BJ (cell line): ENCODE measurements around the gene ALX4. TPM values are rescaled to one million over a fixed set of nuclear protein-coding genes. Genes with fewer than 3 reads are reported as not detected.

ENCODE experiments used
- CTCF ChIA-PET: fragments of 350-600 bp; formaldehyde crosslinking; extraction: SDS; loops from one replicate; lab custom pipeline; 2021; ENCODE audit warnings: antibody characterized with exemption, inconsistent platforms; lab: Yijun Ruan, JAX
- POLR2A ChIA-PET: fragments of 300-600 bp; sonication (Branson Sonifier 250); formaldehyde crosslinking; extraction: SDS; loops from one replicate; lab custom pipeline; 2021; ENCODE audit warnings: antibody characterized with exemption; lab: Charles Lee
- DNase-seq: peaks from one replicate; pipeline ENCODE4 v3.0.0-alpha.2; 2011; ENCODE audit warnings: low read depth
- H3K27me3 ChIP-seq: 2 replicates; pipeline ENCODE4 v1.6.0; 2011; ENCODE audit warnings: low read length; ENCODE audit not compliant: control insufficient read depth, insufficient read depth
- H3K36me3 ChIP-seq: 2 replicates; pipeline ENCODE4 v1.5.1; 2011; ENCODE audit warnings: low read length; ENCODE audit not compliant: control insufficient read depth, insufficient read depth
- H3K4me3 ChIP-seq: 2 replicates; pipeline ENCODE4 v1.5.1; 2011; ENCODE audit warnings: low read depth, mild to moderate bottlenecking, control low read depth, low read length
- CTCF ChIP-seq: IDR thresholded peaks from 2 replicates; pipeline ENCODE4 v1.5.1; 2011; ENCODE audit warnings: low read depth, mild to moderate bottlenecking, control low read depth, inconsistent platforms, low read length, moderate library complexity; ENCODE audit not compliant: insufficient read depth
- polyA plus RNA-seq: library from polyadenylated mRNA; depleted of rRNA; stranded (reverse); fragments of >200 nt; gene quantifications from 2 replicates; pipeline ENCODE4 v1.2.3, GENCODE V29; 2011

The ALX4 gene
- polyA plus RNA-seq, 1 experiment: 2.2 TPM

GRCh38 chr11:44311339-44312261 lies 1.7 kb upstream of the ALX4 start:
- no peak for DNase-seq
- no peak for TF ChIP-seq CTCF
- peaks cover 32% of the 10 kb centered on the region for H3K27me3 ChIP-seq
- H3K4me3 ChIP-seq: no peak overlapping the region
- POLR2A ChIA-PET: no interaction called here
- H3K36me3 ChIP-seq: no peaks in the 10 kb centered on the region
- CTCF ChIA-PET: no interaction called here

- Histone ChIP-seq H3K27me3 (peaks cover 31% of the 10 kb centered on the region), H3K4me3 (peak overlapping the region; percentile 47), H3K36me3 (no peaks in the 10 kb centered on the region)
- TF ChIP-seq CTCF: no peak
- DNase-seq: no peak
- ChIA-PET CTCF (interaction anchor here (0.7 to 1.3 kb wide), 3 partner anchors 25 to 201 kb away, joined by 3 to 4 read pairs (median 4); no protein-coding TSS in a partner anchor), POLR2A (no interaction called here)
Measured at GRCh38 chr11:44310463-44311272, 729 bp upstream of the ALX4 start.

GRCh38 chr11:44310206-44310462 lies 195 bp upstream of the ALX4 start:
- Histone ChIP-seq H3K4me3 (peak overlapping the region; percentile 47), H3K36me3 (no peaks in the 10 kb centered on the region), H3K27me3 (peaks cover 26% of the 10 kb centered on the region)
- DNase-seq: no peak
- no peak for TF ChIP-seq CTCF
- POLR2A ChIA-PET: no interaction called here
- CTCF ChIA-PET: interaction anchor here (0.7 to 1.3 kb wide), 3 partner anchors 24 to 200 kb away, joined by 3 to 4 read pairs (median 4); no protein-coding TSS in a partner anchor

- DNase-seq: no peak
- Histone ChIP-seq H3K4me3 (peak overlapping the region; percentile 47), H3K27me3 (peaks cover 19% of the 10 kb centered on the region), H3K36me3 (no peaks in the 10 kb centered on the region)
- no peak for TF ChIP-seq CTCF
- POLR2A ChIA-PET: no interaction called here
- CTCF ChIA-PET: no interaction called here
Measured at GRCh38 chr11:44308923-44309477, 939 bp downstream of the ALX4 start.
